ENCODE measurements around the gene FIGLA.

GRCh38 chr2:70751881-70752280 lies 38.6 kb downstream of the FIGLA start:
- TF ChIP-seq CTCF (IDR thresholded peaks at IDR 0.05; ENCODE audit: low read depth, low read length), result no peak
- TF ChIP-seq POLR2A (IDR thresholded peaks at IDR 0.05; ENCODE audit: extremely low read depth, insufficient read length), result no peak
